Measurements from ENCODE around the gene ERCC4. TPM values are rescaled to one million over a fixed set of nuclear protein-coding genes. Genes with fewer than 3 reads are reported as not detected.

ERCC4 gene
- total and polyA plus RNA-seq, 2 experiments from 2014 or later, result 5.4 to 21.6 TPM

GRCh38 chr16:13997526-13997925, 77.6 kb downstream of the ERCC4 start (continued):
- TF ChIP-seq, protein P1, sequence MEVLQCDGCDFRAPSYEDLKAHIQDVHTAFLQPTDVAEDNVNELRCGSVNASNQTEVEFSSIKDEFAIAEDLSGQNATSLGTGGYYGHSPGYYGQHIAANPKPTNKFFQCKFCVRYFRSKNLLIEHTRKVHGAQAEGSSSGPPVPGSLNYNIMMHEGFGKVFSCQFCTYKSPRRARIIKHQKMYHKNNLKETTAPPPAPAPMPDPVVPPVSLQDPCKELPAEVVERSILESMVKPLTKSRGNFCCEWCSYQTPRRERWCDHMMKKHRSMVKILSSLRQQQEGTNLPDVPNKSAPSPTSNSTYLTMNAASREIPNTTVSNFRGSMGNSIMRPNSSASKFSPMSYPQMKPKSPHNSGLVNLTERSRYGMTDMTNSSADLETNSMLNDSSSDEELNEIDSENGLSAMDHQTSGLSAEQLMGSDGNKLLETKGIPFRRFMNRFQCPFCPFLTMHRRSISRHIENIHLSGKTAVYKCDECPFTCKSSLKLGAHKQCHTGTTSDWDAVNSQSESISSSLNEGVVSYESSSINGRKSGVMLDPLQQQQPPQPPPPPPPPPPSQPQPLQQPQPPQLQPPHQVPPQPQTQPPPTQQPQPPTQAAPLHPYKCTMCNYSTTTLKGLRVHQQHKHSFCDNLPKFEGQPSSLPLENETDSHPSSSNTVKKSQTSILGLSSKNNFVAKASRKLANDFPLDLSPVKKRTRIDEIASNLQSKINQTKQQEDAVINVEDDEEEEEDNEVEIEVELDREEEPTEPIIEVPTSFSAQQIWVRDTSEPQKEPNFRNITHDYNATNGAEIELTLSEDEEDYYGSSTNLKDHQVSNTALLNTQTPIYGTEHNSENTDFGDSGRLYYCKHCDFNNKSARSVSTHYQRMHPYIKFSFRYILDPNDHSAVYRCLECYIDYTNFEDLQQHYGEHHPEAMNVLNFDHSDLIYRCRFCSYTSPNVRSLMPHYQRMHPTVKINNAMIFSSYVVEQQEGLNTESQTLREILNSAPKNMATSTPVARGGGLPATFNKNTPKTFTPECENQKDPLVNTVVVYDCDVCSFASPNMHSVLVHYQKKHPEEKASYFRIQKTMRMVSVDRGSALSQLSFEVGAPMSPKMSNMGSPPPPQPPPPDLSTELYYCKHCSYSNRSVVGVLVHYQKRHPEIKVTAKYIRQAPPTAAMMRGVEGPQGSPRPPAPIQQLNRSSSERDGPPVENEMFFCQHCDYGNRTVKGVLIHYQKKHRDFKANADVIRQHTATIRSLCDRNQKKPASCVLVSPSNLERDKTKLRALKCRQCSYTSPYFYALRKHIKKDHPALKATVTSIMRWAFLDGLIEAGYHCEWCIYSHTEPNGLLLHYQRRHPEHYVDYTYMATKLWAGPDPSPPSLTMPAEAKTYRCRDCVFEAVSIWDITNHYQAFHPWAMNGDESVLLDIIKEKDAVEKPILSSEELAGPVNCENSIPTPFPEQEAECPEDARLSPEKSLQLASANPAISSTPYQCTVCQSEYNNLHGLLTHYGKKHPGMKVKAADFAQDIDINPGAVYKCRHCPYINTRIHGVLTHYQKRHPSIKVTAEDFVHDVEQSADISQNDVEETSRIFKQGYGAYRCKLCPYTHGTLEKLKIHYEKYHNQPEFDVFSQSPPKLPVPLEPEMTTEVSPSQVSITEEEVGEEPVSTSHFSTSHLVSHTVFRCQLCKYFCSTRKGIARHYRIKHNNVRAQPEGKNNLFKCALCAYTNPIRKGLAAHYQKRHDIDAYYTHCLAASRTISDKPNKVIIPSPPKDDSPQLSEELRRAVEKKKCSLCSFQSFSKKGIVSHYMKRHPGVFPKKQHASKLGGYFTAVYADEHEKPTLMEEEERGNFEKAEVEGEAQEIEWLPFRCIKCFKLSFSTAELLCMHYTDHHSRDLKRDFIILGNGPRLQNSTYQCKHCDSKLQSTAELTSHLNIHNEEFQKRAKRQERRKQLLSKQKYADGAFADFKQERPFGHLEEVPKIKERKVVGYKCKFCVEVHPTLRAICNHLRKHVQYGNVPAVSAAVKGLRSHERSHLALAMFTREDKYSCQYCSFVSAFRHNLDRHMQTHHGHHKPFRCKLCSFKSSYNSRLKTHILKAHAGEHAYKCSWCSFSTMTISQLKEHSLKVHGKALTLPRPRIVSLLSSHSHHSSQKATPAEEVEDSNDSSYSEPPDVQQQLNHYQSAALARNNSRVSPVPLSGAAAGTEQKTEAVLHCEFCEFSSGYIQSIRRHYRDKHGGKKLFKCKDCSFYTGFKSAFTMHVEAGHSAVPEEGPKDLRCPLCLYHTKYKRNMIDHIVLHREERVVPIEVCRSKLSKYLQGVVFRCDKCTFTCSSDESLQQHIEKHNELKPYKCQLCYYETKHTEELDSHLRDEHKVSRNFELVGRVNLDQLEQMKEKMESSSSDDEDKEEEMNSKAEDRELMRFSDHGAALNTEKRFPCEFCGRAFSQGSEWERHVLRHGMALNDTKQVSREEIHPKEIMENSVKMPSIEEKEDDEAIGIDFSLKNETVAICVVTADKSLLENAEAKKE (CRISPR knock-in tag; IDR thresholded peaks at IDR 0.05), result no peak

- H2AFZ ChIP-seq, result no peak overlapping the region
- Mint-ChIP-seq H3K27me3 (ENCODE audit: insufficient read depth, low read depth, poor library complexity) (peaks cover 10% of the 10 kb centered on the region), H3K4me1 (peaks cover 26% of the 10 kb centered on the region)
- TF ChIP-seq CREB1 (CRISPR knock-in tag; IDR thresholded peaks at IDR 0.05; ENCODE audit: low read depth), result no peak
- TF ChIP-seq NANOG (IDR thresholded peaks at IDR 0.05; ENCODE audit: borderline replicate concordance), result no peak
- no peak for TF ChIP-seq STAT1 (IDR thresholded peaks at IDR 0.05; ENCODE audit: unreplicated experiment)
- no peak for TF ChIP-seq POLR2AphosphoS5 (IDR thresholded peaks at IDR 0.05; ENCODE audit: low read depth)
- TF ChIP-seq EZH2phosphoT487 (IDR thresholded peaks at IDR 0.05; ENCODE audit: unreplicated experiment), result no peak
- no peak for TF ChIP-seq EZH2 (IDR thresholded peaks at IDR 0.05; ENCODE audit: low read depth, unreplicated experiment)
- no peak for TF ChIP-seq CTCF (conservative IDR thresholded peaks at IDR 0.05; ENCODE audit: low read depth in 2 of 2)
- TF ChIP-seq JUNB (IDR thresholded peaks at IDR 0.05; ENCODE audit: unreplicated experiment), result no peak
- no peak for TF ChIP-seq ZNF331 (CRISPR knock-in tag; IDR thresholded peaks at IDR 0.05; ENCODE audit: low read depth)
- no peak for TF ChIP-seq ZNF114 (CRISPR knock-in tag; IDR thresholded peaks at IDR 0.05)
Measured at GRCh38 chr16:13997933-13998332, 78.0 kb downstream of the ERCC4 start.

More at GRCh38 chr16:13997933-13998332, 78.0 kb downstream of the ERCC4 start:
- H3K4me3 ChIP-seq, result no peak overlapping the region
- DNase-seq (ENCODE audit: low spot score), result no peak
- no peaks in the 10 kb centered on the region for H3F3A ChIP-seq (replicated peaks; ENCODE audit: low read depth)
- H3K36me3 ChIP-seq (ENCODE audit: insufficient read depth), result no peaks in the 10 kb centered on the region
- H3K9me2 ChIP-seq (ENCODE audit: insufficient read depth), result no peaks in the 10 kb centered on the region
- no peaks in the 10 kb centered on the region for H3K79me2 ChIP-seq (replicated peaks; ENCODE audit: insufficient read depth)
- H4K20me1 ChIP-seq (replicated peaks; ENCODE audit: insufficient read depth), result no peaks in the 10 kb centered on the region
- no peak overlapping the region for H3K4me2 ChIP-seq
- no peak overlapping the region for H3K4me3 Mint-ChIP-seq
- H3K36me3 Mint-ChIP-seq (ENCODE audit: low read depth), result no peaks in the 10 kb centered on the region
- H3K27me3 ChIP-seq (ENCODE audit: insufficient read depth), result no peaks in the 10 kb centered on the region
- H3K27ac Mint-ChIP-seq, result no peak overlapping the region
- H3K4me1 ChIP-seq (ENCODE audit: insufficient read depth), result peaks cover 15% of the 10 kb centered on the region
- H3K9me3 Mint-ChIP-seq, result no peaks in the 10 kb centered on the region
- H3K27ac ChIP-seq (ENCODE audit: low read depth), result no peak overlapping the region
- ATAC-seq, result no peak

Measured in GM23338 (cell line).